Body of pancreas (tissue), 4 donors: Measurements from ENCODE around the gene TGFBI.

Experiments
- POLR2A ChIP-seq, 3 donors: fragments of 450-650 bp; IDR thresholded peaks; one replicate each; pipeline ENCODE4 v1.6.1; 2016; ENCODE audit warnings: antibody characterized with exemption in 3 of 3, mild to moderate bottlenecking in 2 of 3
- TF ChIP-seq, protein P1 (sequence below), 7 experiments: fragments of 450-650 bp in 4 of 7; fragments of 200-600 bp in 3 of 7; sonication (generic) in 3 of 7; IDR thresholded peaks; one replicate each; pipeline ENCODE4 v1.5.1; 2016 to 2019; ENCODE audit warnings: antibody characterized with exemption in 7 of 7

GRCh38 chr5:135980620-135981019 is 48.2 kb upstream of the TGFBI start:
- TF ChIP-seq POLR2A (IDR thresholded peaks at IDR 0.05): no peak
- TF ChIP-seq, protein P1, sequence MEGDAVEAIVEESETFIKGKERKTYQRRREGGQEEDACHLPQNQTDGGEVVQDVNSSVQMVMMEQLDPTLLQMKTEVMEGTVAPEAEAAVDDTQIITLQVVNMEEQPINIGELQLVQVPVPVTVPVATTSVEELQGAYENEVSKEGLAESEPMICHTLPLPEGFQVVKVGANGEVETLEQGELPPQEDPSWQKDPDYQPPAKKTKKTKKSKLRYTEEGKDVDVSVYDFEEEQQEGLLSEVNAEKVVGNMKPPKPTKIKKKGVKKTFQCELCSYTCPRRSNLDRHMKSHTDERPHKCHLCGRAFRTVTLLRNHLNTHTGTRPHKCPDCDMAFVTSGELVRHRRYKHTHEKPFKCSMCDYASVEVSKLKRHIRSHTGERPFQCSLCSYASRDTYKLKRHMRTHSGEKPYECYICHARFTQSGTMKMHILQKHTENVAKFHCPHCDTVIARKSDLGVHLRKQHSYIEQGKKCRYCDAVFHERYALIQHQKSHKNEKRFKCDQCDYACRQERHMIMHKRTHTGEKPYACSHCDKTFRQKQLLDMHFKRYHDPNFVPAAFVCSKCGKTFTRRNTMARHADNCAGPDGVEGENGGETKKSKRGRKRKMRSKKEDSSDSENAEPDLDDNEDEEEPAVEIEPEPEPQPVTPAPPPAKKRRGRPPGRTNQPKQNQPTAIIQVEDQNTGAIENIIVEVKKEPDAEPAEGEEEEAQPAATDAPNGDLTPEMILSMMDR (IDR thresholded peaks at IDR 0.05): no peak
